ENCODE data around the gene TBL1X.

GRCh38 chrX:9703406-9703805 is 238.5 kb downstream of the TBL1X start:
- TF ChIP-seq ZNF792 (CRISPR knock-in tag; IDR thresholded peaks at IDR 0.05): no peak
- TF ChIP-seq MYC (CRISPR knock-in tag; IDR thresholded peaks at IDR 0.05; ENCODE audit: borderline replicate concordance): no peak
- TF ChIP-seq BHLHE40 (IDR thresholded peaks at IDR 0.05; ENCODE audit: low read length): no peak
- no peak for TF ChIP-seq ZBTB7A (CRISPR knock-in tag; IDR thresholded peaks at IDR 0.05)
- TF ChIP-seq IRF2 (CRISPR knock-in tag; IDR thresholded peaks at IDR 0.05): no peak
